SHP77 treated with DMSO at 0.1 percent for 48 hours (cell line): ENCODE results near the gene PC.
"Not testable (repeated sequence)": the region's sequence is repeated elsewhere in the genome, so short reads cannot be mapped to it uniquely, and the experiment has no call there.

ENCODE experiments used
- DNase-seq: peaks from one replicate; lab custom pipeline; 2025; lab: John Stamatoyannopoulos, UW

PC gene

DNA sequence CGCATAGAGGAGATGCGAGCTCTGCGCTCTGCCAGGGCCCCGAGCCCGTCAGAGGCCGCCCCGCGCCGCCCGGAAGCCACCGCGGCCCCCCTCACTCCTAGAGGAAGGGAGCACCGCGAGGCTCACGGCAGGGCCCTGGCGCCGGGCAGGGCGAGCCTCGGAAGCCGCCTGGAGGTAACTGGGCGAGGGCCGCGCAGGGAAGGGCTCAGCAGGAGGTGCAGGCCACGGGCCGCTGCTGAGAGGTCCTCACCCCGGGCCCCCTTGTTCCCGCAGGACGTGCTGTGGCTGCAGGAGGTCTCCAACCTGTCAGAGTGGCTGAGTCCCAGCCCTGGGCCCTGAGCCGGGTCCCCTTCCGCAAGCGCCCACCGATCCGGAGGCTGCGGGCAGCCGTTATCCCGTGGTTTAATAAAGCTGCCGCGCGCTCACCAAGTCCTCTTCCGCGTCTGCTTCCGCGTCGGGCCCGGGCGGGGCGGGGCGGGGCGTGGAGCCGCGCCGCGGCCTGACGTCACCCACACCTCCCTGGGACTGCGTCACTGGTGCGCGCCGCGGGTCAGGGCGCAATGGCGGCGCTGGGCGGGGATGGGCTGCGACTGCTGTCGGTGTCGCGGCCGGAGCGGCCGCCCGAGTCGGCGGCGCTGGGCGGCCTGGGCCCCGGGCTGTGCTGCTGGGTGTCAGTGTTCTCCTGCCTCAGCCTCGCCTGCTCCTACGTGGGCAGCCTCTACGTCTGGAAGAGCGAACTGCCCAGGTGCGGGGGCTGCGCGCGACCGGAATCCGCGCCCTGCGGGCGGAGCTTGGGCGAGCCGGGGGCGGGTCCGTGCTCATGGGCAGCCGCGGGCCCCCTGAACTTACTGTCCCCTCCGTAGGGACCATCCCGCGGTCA is 115.0 kb downstream of the PC start, which contains the start of gene RCE1:
RCE1 (plus strand) TSS at position 546 of the 880 bp plus-strand sequence; CDS start at position 561, 15 bp downstream.
- DNase-seq = peak; percentile 82

DNA sequence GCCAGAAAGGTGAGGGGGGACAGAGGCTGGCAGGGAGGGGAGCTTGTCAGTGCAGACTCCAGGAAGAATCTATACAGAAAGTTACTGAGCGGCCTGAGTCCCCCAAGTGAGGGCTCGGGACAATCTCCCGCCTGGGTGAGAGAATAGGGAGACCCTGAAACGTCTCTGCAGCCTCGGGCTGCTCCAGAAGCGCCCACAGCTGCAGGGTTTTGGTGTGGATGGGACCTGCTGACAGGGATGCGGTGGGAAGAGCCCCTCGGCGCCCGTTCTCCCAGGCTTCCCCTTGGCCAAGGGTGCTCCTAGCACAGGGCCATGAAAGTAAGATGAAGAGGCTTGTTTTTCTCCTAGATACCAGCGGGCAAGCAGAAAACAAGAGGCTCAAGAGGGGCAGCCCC is 115.7 kb downstream of the PC start:
- no peak for DNase-seq

DNA sequence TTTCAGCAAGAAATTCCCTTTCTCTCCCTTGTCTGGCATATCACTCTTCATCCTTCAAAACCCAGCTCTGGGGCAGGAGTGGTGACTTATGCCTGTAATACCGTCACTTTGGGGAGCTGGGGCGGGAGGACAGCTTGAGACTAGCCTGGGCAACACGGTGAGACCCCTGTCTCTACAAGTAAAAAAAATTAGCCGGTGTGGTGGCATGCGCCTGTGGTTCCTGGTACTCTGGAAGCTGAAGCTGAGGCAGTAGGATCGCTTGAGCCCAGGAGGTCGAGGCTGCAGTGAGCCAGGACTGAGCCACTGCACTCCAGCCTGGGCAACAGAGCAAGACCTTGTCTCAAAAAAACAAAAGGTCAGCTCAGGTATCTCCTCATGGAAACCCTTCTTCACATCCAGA is 116.3 kb downstream of the PC start:
- DNase-seq = no peak

DNA sequence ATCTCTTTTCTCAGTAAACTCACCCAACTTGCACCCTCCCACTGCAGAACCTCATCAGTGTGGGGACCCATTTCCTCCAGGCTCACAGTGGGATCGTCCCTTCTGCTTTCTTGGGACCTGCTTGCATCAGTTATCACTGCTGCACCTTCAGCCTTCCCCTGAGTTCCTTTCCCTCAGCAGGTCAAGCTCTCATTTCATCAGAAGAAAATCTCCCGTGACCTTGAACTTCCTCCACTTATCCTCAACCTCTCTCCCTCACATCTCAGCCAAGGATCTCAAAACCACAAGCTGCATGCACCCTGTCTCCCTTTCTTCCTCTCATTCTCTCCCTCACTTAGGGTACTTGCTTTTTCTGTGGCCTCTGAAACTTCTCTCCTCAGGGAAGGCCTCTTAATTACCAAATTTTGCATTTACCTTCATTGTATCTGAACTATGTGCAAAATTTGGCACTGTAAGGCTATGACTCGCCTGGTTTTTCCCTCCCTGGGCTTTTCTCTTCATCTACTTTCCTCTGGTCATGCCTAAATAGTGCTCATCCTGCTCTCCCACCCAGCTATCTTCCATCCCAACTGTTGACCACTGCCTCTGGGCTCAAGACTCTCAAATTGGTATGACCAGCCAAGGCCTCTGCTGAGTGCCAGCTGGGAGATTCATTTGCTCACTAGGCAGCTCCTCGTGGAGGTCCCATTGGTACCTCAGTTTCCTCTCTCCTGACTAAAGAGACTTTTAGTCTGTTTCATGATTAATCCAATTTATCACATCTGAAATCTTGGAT is 117.7 kb downstream of the PC start:
- no peak for DNase-seq

DNA sequence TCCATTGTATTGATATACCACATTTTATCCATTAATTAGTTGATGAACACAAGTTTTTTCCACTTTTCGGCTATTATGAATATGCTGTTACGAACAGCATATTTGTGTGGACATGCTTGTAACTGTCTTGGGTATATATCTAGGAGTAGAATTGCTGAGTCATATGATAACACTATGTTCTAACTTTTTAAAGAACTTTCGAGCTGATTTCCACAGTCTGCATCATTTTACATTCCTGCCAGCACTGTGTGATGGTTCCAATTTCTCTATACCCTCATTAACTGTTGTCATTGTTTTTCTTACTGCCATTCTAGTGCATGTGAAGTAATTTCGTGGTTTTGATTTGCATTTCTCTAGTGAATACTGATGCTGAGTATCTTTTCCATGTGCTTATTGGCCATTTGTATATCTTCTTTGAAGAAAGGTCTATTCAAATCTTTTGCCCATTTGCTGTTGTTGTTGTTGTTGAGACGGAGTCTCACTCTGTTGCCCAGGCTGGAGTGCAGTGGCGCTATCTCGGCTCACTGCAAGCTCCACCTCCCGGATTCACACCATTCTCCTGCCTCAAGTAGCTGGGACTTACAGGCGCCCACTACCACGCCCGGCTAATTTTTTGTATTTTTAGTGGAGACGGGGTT is 122.3 kb downstream of the PC start:
- DNase-seq = no peak

DNA sequence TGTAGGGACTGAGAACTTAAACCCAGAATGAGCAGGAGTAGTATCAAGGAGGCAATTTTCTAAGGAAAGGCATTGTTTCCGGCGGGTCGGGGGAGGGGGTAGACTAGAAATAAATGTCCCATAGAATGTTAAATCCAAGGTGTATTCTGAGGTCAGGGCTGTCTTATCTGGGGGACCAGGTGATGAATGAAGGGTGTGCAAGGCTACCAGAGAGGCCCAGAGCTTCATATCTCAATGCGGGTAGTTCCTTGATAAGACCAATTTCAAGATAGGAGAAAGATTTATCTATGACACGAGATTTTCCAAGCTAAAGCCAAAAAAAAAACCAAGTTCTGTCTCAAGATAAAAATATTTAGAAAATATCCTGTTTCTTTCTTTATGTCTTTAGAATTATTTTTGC is 123.2 kb downstream of the PC start:
- no peak for DNase-seq

DNA sequence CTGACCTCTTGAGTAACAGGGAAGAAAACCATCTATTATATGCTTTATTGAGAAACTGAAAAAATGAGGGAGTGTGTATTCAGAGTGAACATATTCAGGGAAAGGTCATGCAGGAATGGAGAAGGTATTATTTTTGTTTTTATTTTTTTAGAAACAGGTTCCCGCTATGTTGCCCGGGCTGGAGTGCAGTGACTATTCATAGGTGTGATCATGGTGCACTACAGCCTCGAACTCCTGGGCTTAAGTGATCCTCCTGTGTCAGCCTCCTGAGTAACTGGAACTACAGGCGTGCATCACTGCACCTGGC is 123.7 kb downstream of the PC start:
- DNase-seq = no peak

DNA sequence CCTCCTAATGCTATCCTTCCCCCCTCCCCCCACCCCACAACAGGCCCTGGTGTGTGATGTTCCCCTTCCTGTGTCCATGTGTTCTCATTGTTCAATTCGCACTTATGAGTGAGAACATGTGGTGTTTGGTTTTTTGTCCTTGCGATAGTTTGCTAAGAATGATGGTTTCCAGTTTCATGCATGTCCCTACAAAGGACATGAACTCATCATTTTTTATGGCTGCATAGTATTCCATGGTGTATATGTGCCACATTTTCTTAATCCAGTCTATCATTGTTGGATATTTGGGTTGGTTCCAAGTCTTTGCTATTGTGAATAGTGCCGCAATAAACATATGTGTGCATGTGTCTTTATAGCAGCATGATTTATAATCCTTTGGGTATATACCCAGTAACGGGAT is 133.6 kb downstream of the PC start:
- not testable (repeated sequence) for DNase-seq

DNA sequence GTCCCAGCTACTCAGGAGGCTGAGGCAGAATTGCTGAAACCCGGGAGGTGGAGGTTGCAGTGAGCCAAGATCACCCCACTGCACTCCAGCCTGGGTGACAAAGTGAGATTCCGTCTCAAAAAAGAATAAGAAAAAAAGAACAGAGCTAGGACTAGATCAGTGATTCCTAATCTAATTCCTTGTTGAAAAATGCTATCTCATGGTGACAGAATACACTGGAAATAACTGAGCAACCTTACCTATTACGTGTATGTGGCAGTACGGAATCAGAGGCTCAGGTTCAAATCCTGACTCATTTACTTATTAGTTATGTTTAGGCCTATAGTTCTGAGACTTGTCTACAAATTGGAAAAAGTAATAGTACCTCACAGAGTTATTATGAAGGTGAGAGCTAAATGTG is 134.5 kb downstream of the PC start:
- DNase-seq = no peak

DNA sequence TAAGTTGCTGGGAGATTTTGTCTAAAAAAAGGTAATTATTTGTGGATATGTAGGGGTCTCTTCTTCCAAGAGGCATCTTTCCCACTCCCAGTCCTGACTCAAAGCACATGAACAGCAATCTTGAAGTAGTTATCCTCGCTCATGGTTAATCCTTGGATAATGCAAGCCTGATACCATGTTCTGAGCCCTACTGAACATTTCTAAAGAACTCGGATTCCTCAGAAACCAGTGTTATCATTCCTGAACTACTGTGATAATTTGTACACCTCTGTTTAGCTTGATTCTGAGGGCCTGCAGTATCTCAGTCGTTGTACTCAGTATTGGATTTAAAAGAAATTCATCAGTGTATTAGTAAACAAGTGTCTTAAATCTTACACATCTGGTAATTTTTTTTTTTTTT is 137.3 kb downstream of the PC start:
- DNase-seq = no peak

DNA sequence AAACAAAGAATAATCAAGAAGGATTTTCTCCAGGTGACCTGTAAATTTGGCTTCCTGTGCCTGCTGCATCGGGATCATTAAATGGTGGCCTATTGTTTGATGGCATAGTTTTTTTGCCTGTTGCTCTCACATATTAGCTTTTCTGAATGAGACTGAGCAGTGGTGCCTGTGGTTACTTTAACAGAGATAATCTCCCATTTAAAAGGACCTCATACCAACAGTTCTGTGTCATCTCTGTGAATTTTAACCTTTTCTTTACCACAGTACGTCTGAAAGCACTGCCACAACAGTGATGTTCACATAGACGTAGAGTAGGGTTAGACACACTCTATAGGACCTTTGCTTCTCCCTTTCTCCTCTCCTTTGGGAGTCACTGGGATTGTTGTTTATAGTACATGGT is 137.8 kb downstream of the PC start:
- no peak for DNase-seq

DNA sequence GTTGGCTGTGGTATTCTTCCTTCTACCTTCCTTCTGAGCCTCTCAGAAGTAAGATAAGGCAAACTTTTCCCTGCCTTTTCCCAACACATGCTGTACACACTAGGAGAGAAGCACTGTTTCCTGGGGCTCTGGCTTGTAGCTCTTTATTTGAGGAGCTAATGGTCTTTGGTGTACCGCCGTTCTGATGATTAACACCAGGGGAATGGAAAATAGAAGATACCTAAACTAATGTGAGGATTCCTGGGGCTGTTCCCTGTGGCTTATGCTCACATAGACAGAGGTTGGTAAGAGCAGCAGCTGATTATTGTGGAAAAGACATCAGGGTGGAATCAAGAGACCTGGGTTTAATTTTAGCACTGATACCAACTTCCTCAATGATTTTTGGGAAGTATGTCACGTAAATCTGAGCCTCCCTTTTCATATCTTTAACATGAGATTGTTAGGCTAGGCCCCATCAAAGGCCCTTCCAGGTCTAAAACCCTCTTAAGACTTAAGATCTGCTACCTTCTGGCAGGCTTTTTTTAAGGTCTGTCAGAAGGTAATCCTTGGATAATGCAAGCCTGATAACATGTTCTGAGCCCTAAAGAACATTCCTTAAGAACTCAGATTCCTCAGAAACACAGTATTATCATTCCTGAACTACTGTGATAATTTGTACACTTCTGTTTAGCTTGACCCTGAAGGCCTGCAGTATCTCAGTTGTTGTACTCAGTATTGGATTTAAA is 139.8 kb downstream of the PC start:
- no peak for DNase-seq

DNA sequence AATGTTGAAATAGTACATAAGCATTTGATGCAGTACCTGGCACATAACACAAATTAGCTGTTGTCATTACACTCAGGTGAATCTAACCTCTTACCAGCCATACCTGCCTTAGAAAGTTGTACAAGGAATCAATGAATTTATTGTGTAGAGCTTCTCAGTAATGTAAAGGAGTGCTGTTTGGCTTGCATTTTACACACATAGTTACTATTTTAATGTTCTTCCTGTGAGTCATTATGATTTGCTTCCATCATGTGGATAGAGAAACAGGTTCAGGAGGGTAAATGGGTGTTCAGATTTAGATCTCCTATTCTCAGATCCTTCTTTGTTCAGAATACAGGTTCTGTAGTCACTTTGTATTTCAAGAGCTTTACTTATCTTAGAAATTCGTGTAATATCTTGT is 142.5 kb downstream of the PC start:
- no peak for DNase-seq

DNA sequence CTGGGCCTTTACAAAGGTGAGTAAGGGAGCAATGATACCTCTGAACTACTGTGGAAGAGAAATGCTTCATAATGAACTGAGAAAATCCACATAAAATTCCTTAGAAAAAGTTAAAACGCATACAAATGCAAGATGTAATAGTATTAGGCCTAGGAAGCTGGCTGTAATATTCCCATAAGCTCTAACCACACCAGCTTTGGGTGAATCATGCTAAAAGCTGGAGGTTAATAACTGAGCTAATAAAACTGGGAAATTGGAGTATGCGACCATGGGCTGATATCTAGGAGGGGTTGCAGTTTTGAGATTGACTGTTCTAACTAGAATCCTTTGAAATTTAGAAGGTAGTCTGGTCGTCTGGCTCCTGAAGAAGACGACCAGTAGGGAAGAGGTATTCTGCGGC is 143.5 kb downstream of the PC start:
- DNase-seq = no peak

DNA sequence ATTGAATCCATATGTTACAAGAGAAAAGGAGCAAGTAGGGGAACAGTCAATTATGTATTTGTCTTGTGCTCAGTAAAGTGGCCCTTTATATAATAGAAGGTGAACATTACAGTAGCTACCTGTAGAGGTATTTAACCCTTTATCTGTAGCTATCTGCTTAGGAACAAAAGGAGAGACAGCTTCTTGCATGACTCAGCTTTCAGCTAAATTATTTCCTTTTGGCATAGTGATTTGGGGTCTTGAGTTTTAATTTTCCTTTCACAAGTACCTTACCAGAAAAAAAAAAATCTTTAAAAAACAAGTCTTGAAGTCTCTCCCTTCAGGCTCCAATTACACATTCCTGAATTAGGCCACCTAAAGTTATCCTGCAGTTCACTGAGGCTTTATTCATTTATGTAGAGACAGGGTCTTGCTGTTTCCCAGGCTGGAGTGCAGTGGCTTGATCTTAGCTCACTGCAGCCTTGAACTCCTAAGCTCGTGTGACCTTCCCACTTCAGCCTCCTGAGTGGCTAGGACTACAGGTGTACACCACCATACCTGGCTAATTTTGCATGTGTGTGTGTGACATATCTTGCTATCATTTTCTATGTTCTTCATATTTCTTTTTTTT is 147.5 kb downstream of the PC start:
- DNase-seq = no peak

DNA sequence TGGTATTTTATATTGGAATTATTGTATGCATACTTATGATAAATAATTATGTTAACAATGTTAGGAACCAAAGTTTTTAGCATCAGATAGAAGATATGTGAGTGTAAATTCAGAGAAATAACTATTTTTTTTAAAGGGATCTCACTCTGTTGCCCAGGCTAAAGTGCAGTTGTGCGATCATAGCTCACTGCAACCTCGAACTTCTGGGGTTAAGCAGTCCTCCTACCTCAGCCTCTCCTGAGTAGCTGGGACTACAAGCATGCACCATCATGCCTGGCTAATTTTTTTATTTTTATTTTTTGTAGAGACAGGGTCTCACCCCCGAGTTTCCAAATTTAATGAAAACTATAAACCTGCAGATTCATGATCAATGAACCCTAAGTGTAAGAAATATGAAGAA is 148.6 kb downstream of the PC start:
- no peak for DNase-seq

DNA sequence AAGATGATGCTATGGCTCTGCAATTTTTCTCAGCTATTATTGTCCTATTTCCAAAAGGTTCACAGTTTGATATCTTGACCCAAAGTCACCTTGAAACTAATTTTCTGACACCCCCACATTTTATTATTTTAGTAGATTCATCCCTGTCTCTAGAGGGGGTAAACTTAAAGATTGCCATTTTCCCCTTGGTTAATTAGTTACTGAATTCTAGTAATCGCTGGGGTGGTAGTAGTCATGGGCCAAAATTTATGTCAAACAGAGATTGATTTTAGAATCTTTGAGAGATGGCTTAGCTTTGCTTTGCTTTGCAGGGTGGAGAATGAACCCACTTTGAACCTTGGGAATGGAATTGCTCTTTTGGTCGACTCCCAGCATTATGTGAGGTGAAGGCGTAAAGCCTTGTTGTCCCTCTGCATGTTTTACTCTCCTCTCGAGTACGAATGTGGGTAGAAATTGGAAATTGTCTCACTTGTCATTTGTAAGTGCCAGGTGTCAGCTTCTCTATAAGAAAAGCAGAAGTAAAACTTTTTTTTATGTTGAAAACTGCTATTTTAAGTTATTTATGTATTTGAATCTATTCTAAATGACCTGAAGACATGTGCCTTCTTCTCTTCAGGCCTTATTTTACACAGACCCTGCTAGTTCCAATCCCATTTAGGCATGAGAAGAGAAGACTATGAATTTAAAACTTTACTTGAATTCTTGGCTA is 157.3 kb downstream of the PC start:
- DNase-seq = no peak

DNA sequence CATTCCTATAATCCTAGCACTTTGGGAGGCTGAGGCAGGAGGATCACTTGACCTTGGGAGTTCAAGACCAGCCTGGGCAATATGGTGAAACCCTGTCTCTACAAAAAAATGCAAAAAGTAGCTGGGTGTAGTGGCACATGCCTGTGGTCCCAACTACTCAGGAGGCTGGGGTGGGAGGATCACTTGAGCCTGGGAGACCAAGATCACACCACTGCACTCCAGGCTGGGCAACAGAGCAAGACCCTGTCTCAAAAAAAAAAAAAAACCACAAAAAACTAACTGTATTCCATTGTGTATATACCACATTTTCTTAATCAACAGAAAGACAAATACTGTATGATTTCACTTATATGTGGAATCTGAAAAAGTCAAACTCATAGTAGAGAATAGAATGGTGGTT is 158.4 kb downstream of the PC start:
- DNase-seq = not testable (repeated sequence)
